Measurements from ENCODE around the gene ZC2HC1B. TPM values are rescaled to one million over a fixed set of nuclear protein-coding genes. Genes with fewer than 3 reads are reported as not detected.

Gene ZC2HC1B
- not detected for polyA plus RNA-seq

GRCh38 chr6:143864234-143864633, at the start of gene ZC2HC1B:
Gene ZC2HC1B, plus strand, starts transcription at chr6:143864474. Its CDS starts 66 bp downstream, at chr6:143864540.
- no peak within 1 kb of the TSS for H3K27ac Mint-ChIP-seq
- peaks cover 0 to 5% (median 2%) of the 10 kb centered on the region in 3 donors for H3K9me3 Mint-ChIP-seq
- no peaks in the 10 kb centered on the region for H3K4me1 Mint-ChIP-seq
- H3K27me3 Mint-ChIP-seq, result no peaks in the 10 kb centered on the region
- peaks cover 10% of the 10 kb centered on the region for H3K36me3 Mint-ChIP-seq
- H3K4me3 Mint-ChIP-seq, result no peak within 1 kb of the TSS

- Mint-ChIP-seq H3K27me3 (no peaks in the 10 kb centered on the region), H3K27ac (no peak overlapping the region), H3K9me3 (no peaks in the 10 kb centered on the region), H3K4me1 (no peaks in the 10 kb centered on the region), H3K36me3 (peaks cover 7% of the 10 kb centered on the region), H3K4me3 (no peak overlapping the region)
Observed at GRCh38 chr6:143817621-143818020, 46.7 kb upstream of the ZC2HC1B start.

- no peak overlapping the region for H3K4me3 Mint-ChIP-seq
- peaks cover 8% of the 10 kb centered on the region for H3K36me3 Mint-ChIP-seq
- no peaks in the 10 kb centered on the region for H3K9me3 Mint-ChIP-seq
- H3K4me1 Mint-ChIP-seq, result no peaks in the 10 kb centered on the region
- peak overlapping the region in 1 of 3 donors; percentile 33 for H3K27ac Mint-ChIP-seq
- H3K27me3 Mint-ChIP-seq, result no peaks in the 10 kb centered on the region
Observed at GRCh38 chr6:143821359-143821758, 42.9 kb upstream of the ZC2HC1B start.

GRCh38 chr6:143822584-143823024, 41.7 kb upstream of the ZC2HC1B start:
- Mint-ChIP-seq H3K27ac (no peak overlapping the region), H3K27me3 (no peaks in the 10 kb centered on the region), H3K4me1 (no peaks in the 10 kb centered on the region), H3K36me3 (peaks cover 8% of the 10 kb centered on the region), H3K9me3 (no peaks in the 10 kb centered on the region), H3K4me3 (no peak overlapping the region)

- Mint-ChIP-seq H3K36me3 (peaks cover 8% of the 10 kb centered on the region), H3K4me1 (no peaks in the 10 kb centered on the region), H3K27ac (no peak overlapping the region), H3K9me3 (no peaks in the 10 kb centered on the region), H3K27me3 (no peaks in the 10 kb centered on the region), H3K4me3 (no peak overlapping the region)
Observed at GRCh38 chr6:143823548-143823947, 40.7 kb upstream of the ZC2HC1B start.

GRCh38 chr6:143828572-143828971, 35.7 kb upstream of the ZC2HC1B start:
- no peaks in the 10 kb centered on the region for H3K9me3 Mint-ChIP-seq
- no peak overlapping the region for H3K4me3 Mint-ChIP-seq
- H3K4me1 Mint-ChIP-seq, result no peaks in the 10 kb centered on the region
- peaks cover 3% of the 10 kb centered on the region for H3K36me3 Mint-ChIP-seq
- H3K27me3 Mint-ChIP-seq, result no peaks in the 10 kb centered on the region
- no peak overlapping the region for H3K27ac Mint-ChIP-seq

- Mint-ChIP-seq H3K4me3 (no peak overlapping the region), H3K27ac (no peak overlapping the region), H3K4me1 (no peaks in the 10 kb centered on the region), H3K9me3 (no peaks in the 10 kb centered on the region), H3K36me3 (no peaks in the 10 kb centered on the region), H3K27me3 (no peaks in the 10 kb centered on the region)
Observed at GRCh38 chr6:143836150-143836549, 28.1 kb upstream of the ZC2HC1B start.

- H3K9me3 Mint-ChIP-seq, result no peaks in the 10 kb centered on the region
- no peaks in the 10 kb centered on the region for H3K36me3 Mint-ChIP-seq
- H3K4me3 Mint-ChIP-seq, result peak overlapping the region in 1 of 4 donors; percentile 5
- peak overlapping the region in 1 of 3 donors; percentile 15 for H3K27ac Mint-ChIP-seq
- H3K4me1 Mint-ChIP-seq, result peaks cover 4 to 7% (median 4%) of the 10 kb centered on the region in 3 donors
- H3K27me3 Mint-ChIP-seq, result no peaks in the 10 kb centered on the region
Observed at GRCh38 chr6:143838395-143838794, 25.9 kb upstream of the ZC2HC1B start.

- Mint-ChIP-seq H3K36me3 (no peaks in the 10 kb centered on the region), H3K27me3 (no peaks in the 10 kb centered on the region), H3K4me3 (no peak overlapping the region), H3K27ac (peak overlapping the region in 1 of 3 donors; percentile 18), H3K9me3 (no peaks in the 10 kb centered on the region), H3K4me1 (peaks cover 10 to 14% (median 11%) of the 10 kb centered on the region in 3 donors)
Observed at GRCh38 chr6:143839196-143839595, 25.1 kb upstream of the ZC2HC1B start.

- no peaks in the 10 kb centered on the region for H3K27me3 Mint-ChIP-seq
- no peaks in the 10 kb centered on the region for H3K36me3 Mint-ChIP-seq
- H3K4me3 Mint-ChIP-seq, result peak overlapping the region in 3 of 4 donors; percentile 34 to 60 (median 60)
- peaks cover 12 to 18% (median 13%) of the 10 kb centered on the region in 3 donors for H3K4me1 Mint-ChIP-seq
- no peaks in the 10 kb centered on the region for H3K9me3 Mint-ChIP-seq
- H3K27ac Mint-ChIP-seq, result peak overlapping the region in 1 of 3 donors; percentile 58
Observed at GRCh38 chr6:143840595-143841265, 23.5 kb upstream of the ZC2HC1B start.

- Mint-ChIP-seq H3K36me3 (no peaks in the 10 kb centered on the region), H3K27ac (peak overlapping the region; percentile 98), H3K9me3 (no peaks in the 10 kb centered on the region), H3K4me3 (peak overlapping the region; percentile 92 to 99 (median 96)), H3K4me1 (peaks cover 14 to 18% (median 16%) of the 10 kb centered on the region in 3 donors), H3K27me3 (no peaks in the 10 kb centered on the region)
Observed at GRCh38 chr6:143842461-143842901, 21.8 kb upstream of the ZC2HC1B start.

GRCh38 chr6:143842902-143843676, 21.2 kb upstream of the ZC2HC1B start, which contains the start of gene LTV1:
Gene LTV1, plus strand, starts transcription at chr6:143843338. Its CDS starts 140 bp downstream, at chr6:143843478.
- peak within 1 kb of the TSS; percentile 98 for H3K27ac Mint-ChIP-seq
- no peaks in the 10 kb centered on the region for H3K36me3 Mint-ChIP-seq
- peak within 1 kb of the TSS; percentile 92 to 99 (median 96) for H3K4me3 Mint-ChIP-seq
- no peaks in the 10 kb centered on the region for H3K9me3 Mint-ChIP-seq
- no peaks in the 10 kb centered on the region for H3K27me3 Mint-ChIP-seq
- peaks cover 14 to 18% (median 16%) of the 10 kb centered on the region in 3 donors for H3K4me1 Mint-ChIP-seq

GRCh38 chr6:143843677-143843999, 20.6 kb upstream of the ZC2HC1B start:
- H3K36me3 Mint-ChIP-seq, result no peaks in the 10 kb centered on the region
- H3K27ac Mint-ChIP-seq, result peak overlapping the region; percentile 98

GRCh38 chr6:143844006-143844405, 20.3 kb upstream of the ZC2HC1B start:
- Mint-ChIP-seq H3K27me3 (no peaks in the 10 kb centered on the region), H3K4me3 (peak overlapping the region; percentile 92 to 99 (median 96)), H3K27ac (peak overlapping the region; percentile 98), H3K4me1 (peaks cover 15 to 19% (median 18%) of the 10 kb centered on the region in 3 donors), H3K36me3 (no peaks in the 10 kb centered on the region), H3K9me3 (no peaks in the 10 kb centered on the region)

More at GRCh38 chr6:143843677-143843999, 20.6 kb upstream of the ZC2HC1B start:
- no peaks in the 10 kb centered on the region for H3K27me3 Mint-ChIP-seq
- H3K4me3 Mint-ChIP-seq, result peak overlapping the region; percentile 92 to 99 (median 96)
- no peaks in the 10 kb centered on the region for H3K9me3 Mint-ChIP-seq
- peaks cover 14 to 19% (median 18%) of the 10 kb centered on the region in 3 donors for H3K4me1 Mint-ChIP-seq

- peaks cover under 1% of the 10 kb centered on the region for H3K36me3 Mint-ChIP-seq
- no peaks in the 10 kb centered on the region for H3K9me3 Mint-ChIP-seq
- peak overlapping the region in 2 of 4 donors; percentile 12 to 43 for H3K4me3 Mint-ChIP-seq
- peaks cover 16 to 22% (median 19%) of the 10 kb centered on the region in 3 donors for H3K4me1 Mint-ChIP-seq
- H3K27ac Mint-ChIP-seq, result no peak overlapping the region
- no peaks in the 10 kb centered on the region for H3K27me3 Mint-ChIP-seq
Observed at GRCh38 chr6:143845033-143845432, 19.2 kb upstream of the ZC2HC1B start.
